SU-DHL-6 (cell line): Measurements from ENCODE around the gene PKD1L1.

Experiments used
- H2AFZ ChIP-seq: fragments of 200-600 bp; sonication (generic); 2 replicates; pipeline ENCODE4 v1.6.1; 2014; ENCODE audit warnings: low read depth, mild to moderate bottlenecking, moderate library complexity, mixed read lengths, antibody characterized with exemption, low read length; ENCODE audit not compliant: severe bottlenecking
- H3F3A ChIP-seq: fragments of 200-600 bp; shearing (Covaris generic); 2 replicates; pipeline ENCODE4 v1.6.0; 2016; ENCODE audit warnings: antibody characterized with exemption, mild to moderate bottlenecking; ENCODE audit not compliant: insufficient read depth
- H3K27ac ChIP-seq: fragments of 200-600 bp; sonication (generic); 2 replicates; pipeline ENCODE4 v1.5.1; 2016; ENCODE audit warnings: low read depth, mild to moderate bottlenecking, low read length, moderate library complexity, mixed read lengths
- H3K27me3 ChIP-seq: fragments of 200-600 bp; sonication (generic), shearing (Covaris generic); 2 replicates; pipeline ENCODE4 v1.6.0; 2014; ENCODE audit warnings: mild to moderate bottlenecking, low read length
- H3K36me3 ChIP-seq: fragments of 200-600 bp; sonication (generic); 2 replicates; pipeline ENCODE4 v1.6.1; 2014; ENCODE audit warnings: mild to moderate bottlenecking, low read length, mixed read lengths
- H3K4me2 ChIP-seq: fragments of 300-600, 200-600 bp; shearing (Covaris generic), sonication (generic); 2 replicates; pipeline ENCODE4 v1.6.0; 2014; ENCODE audit warnings: low read length, low read depth, mild to moderate bottlenecking; ENCODE audit not compliant: poor library complexity, severe bottlenecking
- H3K4me3 ChIP-seq: fragments of 200-600 bp; sonication (generic); 2 replicates; pipeline ENCODE4 v1.5.1; 2014; ENCODE audit warnings: antibody characterized with exemption, low read length, mild to moderate bottlenecking, mixed read lengths; ENCODE audit not compliant: insufficient read depth, poor library complexity, severe bottlenecking
- H3K79me2 ChIP-seq: fragments of 200-600 bp; sonication (generic); 2 replicates; pipeline ENCODE4 v1.6.1; 2014; ENCODE audit warnings: mild to moderate bottlenecking, low read length, moderate library complexity; ENCODE audit not compliant: insufficient read depth
- H3K9ac ChIP-seq: fragments of 200-600 bp; sonication (generic); 2 replicates; pipeline ENCODE4 v1.7.0; 2014; ENCODE audit warnings: mild to moderate bottlenecking, low read length
- H3K9me2 ChIP-seq: fragments of 200-600 bp; sonication (generic); replicated peaks from 2 replicates; pipeline ENCODE4 v1.6.1; 2014; ENCODE audit warnings: low read length; ENCODE audit not compliant: insufficient read depth
- H3K9me3 ChIP-seq: fragments of 200-600 bp; sonication (generic); 2 replicates; pipeline ENCODE4 v1.6.1; 2014; ENCODE audit warnings: low read length, mixed read lengths; ENCODE audit not compliant: insufficient read depth
- H4K20me1 ChIP-seq: fragments of 200-600 bp; sonication (generic); 2 replicates; pipeline ENCODE4 v1.6.1; 2014; ENCODE audit warnings: low read depth, mild to moderate bottlenecking, antibody characterized with exemption, low read length, moderate library complexity, mixed read lengths
- CTCF ChIP-seq: fragments of 200-600 bp; sonication (generic); IDR thresholded peaks from one replicate; pipeline ENCODE4 v1.5.1; 2017; ENCODE audit warnings: antibody characterized with exemption, mild to moderate bottlenecking, low read length, moderate library complexity; ENCODE audit not compliant: insufficient read depth, poor library complexity, severe bottlenecking
- EZH2phosphoT487 ChIP-seq: fragments of 200-600 bp; sonication (generic), shearing (Covaris generic); conservative IDR thresholded peaks from 2 replicates; pipeline ENCODE4 v1.6.1; 2018; ENCODE audit warnings: mild to moderate bottlenecking, antibody characterized with exemption, low read length, moderate library complexity, mixed read lengths

PKD1L1 gene

GRCh38 chr7:47763063-47763974 lies 184.9 kb downstream of the PKD1L1 start:
- Histone ChIP-seq H3K4me2 (no peak overlapping the region), H3K9me2 (no peaks in the 10 kb centered on the region), H3K27ac (no peak overlapping the region), H3F3A (no peaks in the 10 kb centered on the region), H3K9ac (no peak overlapping the region), H3K9me3 (no peaks in the 10 kb centered on the region), H2AFZ (no peak overlapping the region), H4K20me1 (no peaks in the 10 kb centered on the region), H3K4me3 (no peak overlapping the region), H3K27me3 (no peaks in the 10 kb centered on the region), H3K36me3 (no peaks in the 10 kb centered on the region), H3K79me2 (no peaks in the 10 kb centered on the region)
- TF ChIP-seq EZH2phosphoT487 (no peak), CTCF (no peak)

- no peak overlapping the region for H3K27ac ChIP-seq
- no peaks in the 10 kb centered on the region for H3K36me3 ChIP-seq
- no peak overlapping the region for H3K4me2 ChIP-seq
- no peaks in the 10 kb centered on the region for H3K9me2 ChIP-seq
- H3K9ac ChIP-seq = no peak overlapping the region
- no peaks in the 10 kb centered on the region for H3K27me3 ChIP-seq
- H3K79me2 ChIP-seq = no peaks in the 10 kb centered on the region
- H3F3A ChIP-seq = no peaks in the 10 kb centered on the region
- H2AFZ ChIP-seq = no peak overlapping the region
- TF ChIP-seq EZH2phosphoT487 = no peak
- TF ChIP-seq CTCF = no peak
- no peaks in the 10 kb centered on the region for H3K9me3 ChIP-seq
- H4K20me1 ChIP-seq = no peaks in the 10 kb centered on the region
- H3K4me3 ChIP-seq = no peak overlapping the region
These were observed 185.6 kb downstream of the PKD1L1 start for GRCh38 chr7:47762746-47763062.

- no peaks in the 10 kb centered on the region for H3K9me3 ChIP-seq
- H3K36me3 ChIP-seq = no peaks in the 10 kb centered on the region
- no peak overlapping the region for H3K9ac ChIP-seq
- no peaks in the 10 kb centered on the region for H3K27me3 ChIP-seq
- no peak overlapping the region for H3K4me3 ChIP-seq
- H3F3A ChIP-seq = no peaks in the 10 kb centered on the region
- H3K4me2 ChIP-seq = no peak overlapping the region
- no peaks in the 10 kb centered on the region for H3K79me2 ChIP-seq
- H2AFZ ChIP-seq = no peak overlapping the region
- H3K27ac ChIP-seq = no peak overlapping the region
- no peaks in the 10 kb centered on the region for H3K9me2 ChIP-seq
- TF ChIP-seq EZH2phosphoT487 = no peak
- TF ChIP-seq CTCF = no peak
- no peaks in the 10 kb centered on the region for H4K20me1 ChIP-seq
These were observed 186.1 kb downstream of the PKD1L1 start for GRCh38 chr7:47762207-47762606.
